Medulla oblongata (tissue), 1 donor: Measurements from ENCODE around the gene GBA3.

Experiments used
- DNase-seq: peaks from one replicate; pipeline ENCODE4 v3.0.0-alpha.2; 2015; ENCODE audit errors: extremely low spot score

GBA3 gene

DNA sequence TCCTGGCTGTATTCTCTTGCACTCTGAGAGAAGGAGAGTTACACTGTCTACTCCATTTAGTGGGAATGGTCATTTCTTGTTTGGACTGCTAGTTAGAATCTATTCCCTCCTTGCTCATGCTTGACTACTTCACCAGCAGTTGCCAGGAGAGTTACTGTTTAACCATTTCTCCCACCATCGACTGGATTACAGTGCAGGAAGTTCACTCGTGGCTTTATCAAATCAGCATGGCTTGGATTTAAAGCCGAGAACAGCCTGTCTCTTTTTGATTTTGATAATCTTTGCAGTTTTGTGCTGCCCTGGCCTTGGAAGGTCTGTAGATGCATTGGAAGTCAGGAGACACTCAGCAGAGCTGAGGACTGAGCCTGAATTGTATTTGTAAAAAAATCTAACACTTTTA lies 3.2 kb downstream of the GBA3 start:
- DNase-seq = no peak

DNA sequence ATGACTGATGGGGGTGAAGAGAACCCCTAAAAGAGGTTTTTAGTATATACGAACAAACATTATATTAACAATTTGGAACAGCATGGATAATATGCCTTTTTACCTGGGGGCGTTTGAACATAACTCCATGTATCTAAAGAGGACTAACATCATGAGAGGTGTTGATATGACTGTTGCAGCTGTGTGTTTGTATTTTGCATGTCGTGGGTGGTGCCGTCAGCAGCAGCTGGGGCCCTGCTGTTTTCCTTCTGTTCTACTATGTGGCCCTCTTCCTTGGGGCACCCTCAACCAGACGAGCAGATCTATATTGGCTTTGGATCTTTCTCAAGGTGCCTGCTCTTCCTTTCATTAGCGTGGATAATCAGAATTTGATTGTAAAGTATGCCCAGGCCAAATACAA lies 11.2 kb downstream of the GBA3 start:
- DNase-seq = no peak

DNA sequence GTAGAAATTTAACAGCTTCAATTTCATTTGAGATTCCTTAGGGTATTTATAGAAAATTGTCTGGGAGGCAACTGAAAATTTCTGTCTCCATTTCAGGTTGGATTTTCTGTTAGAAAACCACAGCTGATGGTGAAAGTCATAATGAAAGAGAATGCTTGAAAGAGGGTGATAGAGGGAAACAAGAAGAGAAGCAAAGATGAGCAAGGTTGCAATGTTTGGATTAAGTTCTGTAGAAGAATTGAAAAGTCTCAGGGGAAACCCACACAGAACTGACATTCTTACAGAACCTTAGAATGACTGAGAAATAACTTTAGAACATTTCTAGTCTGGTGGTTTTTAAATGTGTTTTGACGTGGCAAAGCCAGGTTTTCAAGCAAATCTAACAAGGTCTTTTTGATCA lies 14.7 kb downstream of the GBA3 start:
- no peak for DNase-seq

DNA sequence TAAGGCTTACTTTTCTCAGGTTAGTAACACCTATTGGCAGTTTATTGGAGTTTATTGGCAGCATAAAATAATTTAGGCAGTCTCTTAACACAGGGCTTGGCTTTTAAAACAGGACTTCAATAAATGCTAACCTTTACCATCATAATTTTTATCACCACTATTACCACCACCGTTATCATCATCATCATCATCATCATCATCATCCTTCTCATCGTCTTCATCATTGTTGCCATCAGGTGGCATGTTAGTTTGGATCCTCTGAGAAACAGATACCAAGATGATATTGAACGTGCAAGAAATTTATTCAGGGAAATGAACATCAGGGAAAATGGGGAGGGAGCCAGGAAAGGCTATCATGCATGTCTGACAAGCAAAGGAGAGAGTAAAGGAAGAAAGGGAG lies 16.2 kb downstream of the GBA3 start:
- DNase-seq = no peak

DNA sequence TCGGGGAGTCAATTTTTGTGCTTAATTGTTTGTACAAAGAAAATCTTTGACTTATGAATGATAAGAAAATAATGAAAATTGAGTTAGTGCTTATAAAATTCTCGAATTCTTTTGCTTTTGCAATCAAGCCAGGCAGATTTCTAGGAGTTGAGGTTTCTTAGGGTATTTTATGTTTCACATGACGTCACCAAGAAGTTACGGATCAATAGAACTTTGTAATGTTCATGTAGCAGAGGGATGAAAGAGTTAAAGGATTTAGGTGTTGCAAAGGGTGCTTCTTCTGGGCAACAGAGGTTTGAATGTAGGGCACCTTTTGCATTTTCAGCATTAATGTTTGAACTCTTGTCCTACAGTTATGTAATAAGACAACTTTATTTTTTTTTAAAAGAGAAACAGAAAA lies 19.4 kb downstream of the GBA3 start:
- no peak for DNase-seq

DNA sequence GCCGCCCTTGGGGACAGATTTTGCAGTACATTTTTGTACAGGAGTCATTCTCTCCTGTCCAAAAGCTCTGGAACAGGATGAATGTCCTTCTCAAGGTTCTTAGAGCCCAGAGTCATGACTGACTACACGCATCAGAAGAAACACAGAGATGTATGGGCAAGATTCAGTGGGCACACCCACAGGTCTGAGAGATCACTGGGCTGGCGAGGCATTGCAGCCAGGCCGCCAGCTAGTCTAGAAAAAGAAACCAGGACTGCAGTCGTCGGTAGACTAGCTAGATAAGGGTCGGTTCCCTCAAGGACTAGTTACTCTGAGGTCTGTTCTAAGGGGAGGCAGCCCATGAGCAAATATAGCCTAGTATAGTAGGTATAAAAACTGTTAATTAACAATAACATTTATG lies 19.8 kb downstream of the GBA3 start:
- no peak for DNase-seq

DNA sequence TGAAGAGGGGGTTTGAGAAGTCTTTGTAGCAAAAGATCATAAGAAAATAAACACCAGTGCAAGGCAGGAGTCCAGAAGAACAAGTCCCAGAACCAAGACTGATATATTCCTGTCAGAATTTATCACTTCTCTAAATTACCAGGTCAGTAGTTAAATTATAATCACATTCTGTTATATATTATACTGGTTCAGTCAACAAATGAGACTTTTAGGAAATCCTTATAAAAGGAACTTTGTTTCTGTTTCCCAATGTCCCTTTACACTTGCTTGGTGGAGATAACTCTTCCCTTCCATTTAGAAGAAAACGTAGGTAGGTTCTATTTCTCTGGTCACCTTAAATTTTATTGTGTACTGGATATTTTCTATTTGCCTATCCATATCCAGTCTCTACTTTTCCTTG lies 21.1 kb downstream of the GBA3 start:
- no peak for DNase-seq

DNA sequence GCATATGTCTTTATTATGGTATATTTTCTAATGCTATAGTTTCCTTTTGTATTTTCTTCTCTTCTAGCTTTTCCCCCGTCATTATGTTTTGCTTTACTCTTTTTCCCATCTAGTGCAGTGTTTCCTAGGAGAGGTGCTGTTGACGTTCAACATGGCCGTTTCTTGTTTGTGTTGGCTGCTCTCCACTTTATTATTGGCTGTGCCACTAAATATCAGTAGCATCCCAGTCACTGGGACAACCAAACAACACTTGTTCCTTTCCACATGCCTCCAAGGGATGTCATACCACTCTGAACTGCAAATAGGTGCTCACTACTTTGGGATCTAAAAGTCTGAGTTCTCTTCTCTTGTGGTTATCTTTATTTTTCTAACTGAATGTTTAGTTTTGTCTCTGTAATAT lies 26.5 kb downstream of the GBA3 start:
- DNase-seq = no peak

DNA sequence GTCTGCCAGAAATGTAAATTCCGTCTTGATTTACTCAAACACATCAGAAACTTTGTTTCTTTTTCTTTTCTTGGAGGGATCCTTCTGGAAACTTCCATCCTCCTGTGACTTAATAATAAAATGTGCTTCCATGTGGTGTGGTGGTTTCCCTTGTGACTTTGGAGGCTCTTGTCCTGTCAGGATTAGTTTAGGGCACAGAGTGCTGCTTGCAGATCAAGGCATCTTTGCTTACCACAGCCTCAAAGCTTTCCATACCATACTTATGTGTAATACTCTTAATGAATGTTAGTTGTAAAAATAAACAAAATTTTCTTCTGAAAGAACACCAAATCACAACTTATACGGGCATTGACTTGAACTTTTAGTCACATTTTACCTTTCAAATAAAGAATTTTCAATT lies 27.4 kb downstream of the GBA3 start:
- no peak for DNase-seq

DNA sequence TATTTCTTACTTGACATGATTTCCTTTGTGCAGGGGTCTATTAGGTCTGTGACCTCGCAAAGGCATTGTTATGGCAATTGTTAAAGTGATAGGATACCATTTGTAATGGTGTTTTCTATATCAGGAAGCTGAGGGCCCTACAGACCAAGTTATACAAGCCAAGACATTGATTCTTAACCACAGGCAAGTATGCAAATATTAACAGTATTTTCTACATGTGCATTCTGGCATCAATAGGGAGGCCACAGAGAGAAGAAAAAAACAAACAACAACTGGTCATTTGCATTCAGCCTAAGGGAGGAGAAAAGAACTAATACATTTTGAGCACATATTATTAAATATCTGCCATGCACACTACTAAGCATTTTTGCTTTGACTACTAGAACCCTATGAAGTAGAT lies 28.5 kb downstream of the GBA3 start:
- DNase-seq = no peak

DNA sequence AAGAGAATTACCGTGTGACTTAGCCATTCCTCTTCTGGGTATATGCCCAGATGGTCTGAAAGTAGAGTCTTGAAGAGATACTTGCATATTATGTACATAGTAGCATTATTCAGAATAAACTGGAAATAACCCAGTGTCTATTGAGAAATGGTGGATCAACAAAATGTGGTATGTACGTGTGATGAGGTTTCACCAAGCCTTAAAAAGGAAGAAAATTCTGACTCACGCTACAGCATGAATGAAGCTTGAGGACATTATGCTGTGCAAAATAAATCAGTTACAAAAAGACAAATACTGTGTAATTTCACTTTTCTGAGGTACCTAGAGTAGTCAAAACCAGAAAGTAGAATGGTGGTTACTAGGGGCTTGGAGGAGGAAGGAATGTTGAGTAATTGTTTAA lies 37.3 kb downstream of the GBA3 start:
- no peak for DNase-seq

DNA sequence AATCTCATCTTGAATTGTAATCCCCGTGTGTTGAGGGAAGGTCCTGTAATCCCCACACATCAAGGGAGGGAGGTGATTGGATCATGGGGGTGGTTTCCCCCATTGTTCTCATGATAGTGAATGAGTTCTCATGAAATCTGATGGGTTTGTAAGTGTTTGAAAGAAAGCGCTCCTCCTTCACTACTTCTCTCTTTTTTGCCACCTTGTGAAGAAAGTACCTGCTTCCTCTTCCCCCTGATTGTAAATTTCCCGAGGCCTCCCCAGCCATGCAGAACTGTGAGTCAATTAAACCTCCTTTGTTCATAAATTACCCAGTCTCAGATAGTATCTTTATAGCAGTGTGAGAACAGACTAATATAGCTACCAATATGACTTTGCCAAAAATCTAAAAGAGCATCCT lies 41.1 kb downstream of the GBA3 start:
- DNase-seq = no peak

DNA sequence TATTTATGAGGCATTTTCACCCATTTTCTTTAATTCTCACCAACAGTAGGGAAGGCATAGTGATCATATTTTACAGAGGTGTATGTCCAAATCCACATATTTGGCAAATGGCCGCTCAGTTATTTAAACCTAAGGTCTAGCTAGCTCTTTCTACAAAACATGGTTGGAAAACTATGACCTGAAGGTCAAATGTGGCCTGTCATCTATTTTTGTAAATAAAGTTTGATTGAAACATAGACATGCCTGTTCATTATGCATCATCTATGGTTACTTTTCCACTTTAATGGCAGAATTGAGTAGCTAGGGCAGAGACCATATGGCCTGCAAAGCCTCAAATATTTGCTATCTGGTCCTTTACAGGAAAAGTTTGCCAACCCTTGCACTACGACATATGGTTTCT lies 44.2 kb downstream of the GBA3 start:
- no peak for DNase-seq

DNA sequence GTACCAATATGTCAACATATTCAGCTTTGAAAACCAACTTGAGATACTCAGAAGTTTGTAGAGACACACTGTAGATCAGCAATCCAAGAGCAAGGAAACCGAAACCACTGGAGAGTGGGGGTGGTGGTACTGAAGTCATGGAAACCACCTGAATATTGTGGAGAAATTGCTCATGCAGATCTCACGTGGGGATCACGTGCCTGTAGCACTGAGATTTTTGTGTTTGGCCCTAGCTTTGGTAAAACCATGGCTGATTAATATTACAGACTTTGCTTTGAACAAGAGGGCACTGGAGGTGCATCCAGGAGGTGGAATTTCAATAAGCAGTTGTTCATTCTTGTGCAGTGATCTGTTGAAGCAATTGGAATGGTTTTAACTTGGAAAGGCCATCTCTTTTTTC lies 47.2 kb downstream of the GBA3 start:
- DNase-seq = peak; percentile 13

DNA sequence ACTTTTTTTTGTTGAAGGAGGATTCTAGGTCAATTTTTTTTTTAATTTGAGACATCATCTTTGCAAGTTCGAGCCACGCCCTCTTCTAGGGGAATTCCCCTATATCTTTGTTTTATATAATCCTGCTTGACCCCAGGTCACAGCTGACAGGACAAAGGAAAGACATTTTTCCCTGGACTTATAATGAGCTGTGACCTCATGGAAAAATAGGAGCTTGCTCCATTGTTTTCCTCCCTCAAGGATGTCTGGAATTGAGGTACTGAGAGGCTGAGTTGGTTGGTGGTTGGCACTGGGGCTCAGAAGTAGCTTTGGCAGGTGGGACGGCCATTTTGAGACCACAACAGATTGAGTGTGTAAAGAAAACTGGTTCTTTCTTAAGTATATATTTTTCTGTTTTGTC lies 49.0 kb downstream of the GBA3 start:
- no peak for DNase-seq

DNA sequence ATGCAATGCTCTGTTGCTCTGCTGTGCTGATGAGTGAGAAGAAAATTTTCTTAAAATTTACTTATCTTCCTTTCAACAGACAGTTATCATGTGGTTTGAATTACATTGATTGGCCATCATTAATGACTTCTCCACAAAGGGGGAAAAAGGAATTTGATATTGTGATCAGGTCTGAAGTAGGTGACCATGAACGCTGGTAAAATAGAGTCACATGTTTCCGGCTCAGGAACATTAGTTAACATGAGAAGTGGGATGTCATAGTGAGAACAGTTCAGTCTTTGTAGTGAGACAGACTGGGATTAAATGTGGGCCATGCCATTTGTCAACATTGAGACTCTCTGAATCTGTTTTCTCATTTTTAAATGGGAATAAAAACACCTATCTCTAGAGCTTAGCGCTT lies 50.6 kb downstream of the GBA3 start:
- no peak for DNase-seq

DNA sequence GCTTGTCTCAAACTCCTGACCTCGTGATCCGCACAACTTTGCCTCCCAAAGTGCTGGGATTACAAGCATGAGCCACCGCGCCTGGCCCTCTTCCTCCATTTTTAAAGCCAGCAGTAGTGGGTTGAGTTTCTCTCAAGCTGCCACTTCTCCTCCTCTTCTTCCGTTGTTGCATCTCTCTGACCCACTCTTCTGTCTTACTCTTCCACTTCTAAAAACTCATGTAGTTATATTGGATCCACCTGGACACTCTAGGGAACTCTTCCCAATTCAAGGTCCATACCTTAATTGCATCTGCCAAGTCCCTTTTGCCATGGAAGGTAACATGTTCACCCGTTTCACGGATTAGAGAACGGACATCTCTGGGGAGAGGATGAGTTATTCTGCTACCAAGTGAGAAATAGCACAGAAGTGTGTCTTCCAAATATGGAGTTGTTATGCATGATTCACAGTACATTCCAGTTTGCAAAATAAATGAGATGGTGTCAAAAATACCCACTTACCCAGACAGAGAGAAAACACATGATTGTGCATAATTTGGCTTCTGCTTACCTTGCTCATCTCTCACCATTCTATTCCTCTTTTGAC lies 51.8 kb downstream of the GBA3 start:
- no peak for DNase-seq

DNA sequence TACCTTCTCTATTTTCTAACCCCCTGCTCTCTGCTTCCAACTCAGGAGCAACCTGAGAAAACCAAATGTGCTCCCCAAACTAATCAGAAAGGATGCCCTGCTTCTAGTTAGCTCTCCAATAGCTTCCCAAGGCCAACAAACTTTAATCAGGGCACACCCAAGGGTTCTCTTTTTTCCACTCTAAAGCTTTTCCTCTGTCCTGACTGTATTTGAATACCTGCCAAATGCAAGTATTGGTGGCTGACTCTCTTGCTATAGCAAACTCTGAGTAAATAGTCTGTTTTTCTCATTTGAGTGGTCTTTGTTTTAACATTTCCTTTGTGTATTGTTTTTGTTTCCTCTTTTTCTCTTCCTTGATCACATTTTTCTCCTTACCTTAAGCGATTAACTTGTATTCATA lies 52.5 kb downstream of the GBA3 start:
- no peak for DNase-seq

DNA sequence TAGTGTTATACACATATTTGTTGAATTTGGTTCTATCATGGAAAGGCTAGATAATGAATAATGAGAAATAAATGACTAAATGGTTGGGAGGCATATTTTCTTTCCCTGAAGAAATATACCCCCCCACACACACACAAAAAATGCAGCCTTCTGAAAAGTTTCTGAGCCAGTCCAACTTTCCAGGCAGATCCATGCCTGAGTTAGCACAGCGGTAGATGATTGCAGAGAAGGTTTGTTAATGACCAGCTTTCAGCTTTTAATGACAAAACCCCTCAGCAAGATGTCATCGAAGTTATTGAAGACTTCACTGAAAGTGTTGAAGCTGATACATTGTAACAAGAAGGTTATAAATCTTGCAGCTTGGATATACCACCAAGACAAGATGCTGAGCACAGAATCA lies 61.4 kb downstream of the GBA3 start:
- no peak for DNase-seq

DNA sequence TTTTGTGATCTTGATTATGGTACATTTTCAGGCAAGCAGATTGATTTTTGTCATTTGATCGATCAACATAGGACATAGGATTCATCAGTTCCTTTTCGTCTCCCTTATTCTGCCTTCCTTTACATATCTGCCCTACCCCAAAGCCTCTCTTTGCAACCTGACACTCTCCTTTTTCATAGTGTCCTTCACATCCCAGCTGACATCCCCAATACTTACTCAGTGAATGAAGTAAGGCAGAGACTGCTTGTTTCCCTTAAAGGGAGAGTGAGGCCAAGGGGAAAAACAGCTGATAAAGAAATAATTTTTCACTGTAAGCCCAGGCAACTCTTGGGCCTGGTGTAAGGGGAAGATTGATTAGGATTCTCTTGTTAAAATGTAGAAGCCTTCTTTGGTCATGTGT lies 69.8 kb downstream of the GBA3 start:
- DNase-seq = no peak

DNA sequence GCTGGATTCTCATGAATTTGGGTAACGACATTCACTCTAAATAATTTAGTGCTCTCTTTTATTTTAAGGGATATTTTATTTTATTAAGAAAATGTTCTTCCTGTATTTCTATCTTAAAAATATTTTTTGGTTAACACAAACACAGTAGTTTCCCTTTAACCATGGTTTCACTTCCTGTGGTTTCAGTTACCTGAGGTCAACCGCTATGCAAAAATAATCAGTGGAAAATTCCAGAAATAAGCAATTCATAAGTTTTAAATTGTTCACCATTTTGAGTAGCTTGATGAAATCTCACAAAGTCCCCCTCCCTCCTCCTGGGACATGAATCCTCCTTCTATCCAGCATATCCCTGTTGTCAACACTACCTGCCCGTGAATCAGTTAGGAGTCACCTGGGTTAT lies 71.4 kb downstream of the GBA3 start:
- no peak for DNase-seq

DNA sequence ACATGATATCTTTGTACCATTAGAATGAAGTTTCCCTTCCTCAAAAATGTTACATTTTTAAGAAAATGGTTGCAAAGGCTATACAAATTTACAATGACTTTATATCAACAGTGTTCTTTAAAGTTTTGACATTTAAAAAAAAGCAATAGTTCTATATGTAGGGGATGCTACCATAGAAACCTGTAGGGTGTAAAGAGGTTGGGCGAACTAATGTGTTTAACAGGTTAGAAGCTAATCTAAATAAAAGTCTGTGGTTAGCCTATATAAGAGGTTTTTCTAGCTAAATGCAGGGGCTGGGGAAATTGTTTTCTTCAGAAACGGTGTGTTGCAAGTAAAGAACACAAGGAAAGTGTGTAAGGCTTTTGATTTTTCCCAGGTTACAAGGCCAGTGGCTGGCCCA lies 73.3 kb downstream of the GBA3 start:
- no peak for DNase-seq

DNA sequence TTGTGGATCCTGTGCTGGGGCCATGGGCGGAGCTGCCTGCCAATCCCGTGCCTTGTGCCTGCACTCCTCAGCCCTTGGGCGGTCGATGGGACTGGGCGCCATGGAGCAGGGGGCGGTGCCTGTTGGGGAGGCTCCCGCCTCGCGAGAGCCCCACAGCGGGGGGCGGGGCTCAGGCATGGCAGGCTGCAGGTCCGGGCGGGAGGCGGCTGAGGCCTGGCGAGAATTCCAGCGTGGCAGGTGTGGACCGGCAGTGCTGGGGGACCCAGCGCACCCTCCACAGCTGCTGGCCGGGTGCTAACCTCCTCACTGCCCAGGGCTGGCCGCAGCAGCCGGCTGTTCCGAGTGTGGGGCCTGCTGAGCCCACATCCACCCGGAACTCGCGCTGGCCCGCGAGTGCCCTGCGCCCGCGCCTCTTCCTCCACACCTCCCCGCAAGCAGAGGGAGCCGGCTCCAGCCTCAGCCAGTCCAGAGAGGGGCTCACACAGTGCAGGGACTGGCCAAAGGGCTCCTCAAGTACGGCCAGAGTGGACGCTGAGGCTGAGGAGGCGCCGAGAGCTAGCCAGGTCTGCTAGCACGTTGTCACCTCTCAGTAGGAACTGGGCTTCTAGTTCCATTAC lies 85.9 kb downstream of the GBA3 start:
- no peak for DNase-seq

DNA sequence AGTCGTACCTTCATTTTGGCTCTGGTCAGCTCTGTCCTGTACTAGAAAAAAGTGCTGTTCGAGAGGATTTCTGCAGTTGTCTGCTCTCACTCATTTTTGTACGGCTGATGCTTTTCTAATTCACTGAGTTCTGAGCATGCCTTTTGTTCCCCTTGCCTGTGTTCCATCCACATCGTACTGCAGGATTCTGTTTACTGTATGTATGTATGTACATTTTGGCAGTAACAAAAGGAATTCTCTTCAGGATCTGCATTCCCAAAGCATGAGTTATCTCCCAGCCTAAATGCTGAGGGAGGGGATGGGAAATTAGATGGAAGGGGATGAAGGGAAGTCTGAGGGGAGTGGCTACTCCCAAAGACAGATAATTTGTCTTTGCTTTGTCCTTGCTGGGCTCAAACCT lies 87.6 kb downstream of the GBA3 start:
- no peak for DNase-seq
